Gastrocnemius medialis (tissue), 4 donors: ENCODE measurements around the gene HABP2. TPM values are rescaled to one million over a fixed set of nuclear protein-coding genes. Genes with fewer than 3 reads are reported as not detected.

Experiments
- ATAC-seq, 2 donors: fragments of 150-250 bp; one replicate each; pipeline ENCODE4 v1.9.1; 2016
- DNase-seq, 2 donors: peaks; one replicate each; pipeline ENCODE4 v3.0.0-alpha.2; 2019
- H3K27ac ChIP-seq, 4 donors: fragments of 200-600 bp; sonication (generic); 1 replicate in 1 of 4; 2 replicates in 3 of 4; pipeline ENCODE4 v1.5.1; 2016 to 2018; ENCODE audit warnings: mild to moderate bottlenecking in 2 of 4, moderate library complexity in 1 of 4
- H3K27me3 ChIP-seq, 3 donors: fragments of 200-600 bp; sonication (generic) in 2 of 3; 1 replicate in 1 of 3; 2 replicates in 2 of 3; pipeline versions ENCODE4 v1.5.1 to v1.6.0; 2016 to 2019; ENCODE audit warnings: mild to moderate bottlenecking in 1 of 3, moderate library complexity in 1 of 3
- H3K36me3 ChIP-seq, 2 donors: fragments of 200-600 bp; sonication (generic) in 1 of 2; one replicate each; pipeline ENCODE4 v1.5.1; 2017 to 2018
- H3K4me1 ChIP-seq, 2 donors: fragments of 200-600 bp; sonication (generic) in 1 of 2; one replicate each; pipeline ENCODE4 v1.5.1; 2016 to 2017; ENCODE audit warnings: mild to moderate bottlenecking in 2 of 2
- H3K4me3 ChIP-seq, 4 donors: fragments of 200-600 bp; sonication (generic) in 3 of 4; 1 replicate in 1 of 4; 2 replicates in 3 of 4; pipeline ENCODE4 v1.5.1; 2016 to 2019; ENCODE audit warnings: mild to moderate bottlenecking in 2 of 4
- H3K9me3 ChIP-seq, 3 donors: fragments of 200-600 bp; sonication (generic) in 2 of 3; 1 replicate in 1 of 3; 2 replicates in 2 of 3; pipeline ENCODE4 v1.5.1; 2016 to 2019
- POLR2A ChIP-seq, 2 donors: fragments of 450-650 bp; IDR thresholded peaks; one replicate each; pipeline ENCODE4 v1.6.1; 2017; ENCODE audit warnings: antibody characterized with exemption in 2 of 2, mild to moderate bottlenecking in 2 of 2, moderate library complexity in 2 of 2
- in situ Hi-C, 4 donors: fragments of 200-750 bp; cut with MboI; loops; one replicate each; pipeline versions ENCODE4 v1.15.0 to v1.8.0; 2017; ENCODE audit warnings: low sequenced_read_pairs in 4 of 4
- intact Hi-C: fragments of 100-400 bp; cut with DNase I; formaldehyde crosslinking; loops from one replicate; pipeline ENCODE4 v1.15.1; 2023; ENCODE audit warnings: low total_unique reads
- total RNA-seq, 4 donors: library from RNA; depleted of rRNA; stranded (reverse); fragments of >200 nt; gene quantifications; one replicate each; pipeline versions ENCODE4 v1.1.0 to v1.2.3, GENCODE V29; 2016
- TF ChIP-seq, protein P1 (sequence below), 5 experiments: fragments of 450-650 bp in 3 of 5; fragments of 200-600 bp in 2 of 5; sonication (generic) in 2 of 5; IDR thresholded peaks in 4 of 5; conservative IDR thresholded peaks in 1 of 5; 1 replicate in 4 of 5; 2 replicates in 1 of 5; pipeline ENCODE4 v1.5.1; 2016 to 2019; ENCODE audit warnings: antibody characterized with exemption in 5 of 5, mild to moderate bottlenecking in 3 of 5, moderate library complexity in 3 of 5

Gene HABP2
- total RNA-seq, 4 donors from 2014 or later = 0.26 to 0.60 TPM; not detected in 2

DNA sequence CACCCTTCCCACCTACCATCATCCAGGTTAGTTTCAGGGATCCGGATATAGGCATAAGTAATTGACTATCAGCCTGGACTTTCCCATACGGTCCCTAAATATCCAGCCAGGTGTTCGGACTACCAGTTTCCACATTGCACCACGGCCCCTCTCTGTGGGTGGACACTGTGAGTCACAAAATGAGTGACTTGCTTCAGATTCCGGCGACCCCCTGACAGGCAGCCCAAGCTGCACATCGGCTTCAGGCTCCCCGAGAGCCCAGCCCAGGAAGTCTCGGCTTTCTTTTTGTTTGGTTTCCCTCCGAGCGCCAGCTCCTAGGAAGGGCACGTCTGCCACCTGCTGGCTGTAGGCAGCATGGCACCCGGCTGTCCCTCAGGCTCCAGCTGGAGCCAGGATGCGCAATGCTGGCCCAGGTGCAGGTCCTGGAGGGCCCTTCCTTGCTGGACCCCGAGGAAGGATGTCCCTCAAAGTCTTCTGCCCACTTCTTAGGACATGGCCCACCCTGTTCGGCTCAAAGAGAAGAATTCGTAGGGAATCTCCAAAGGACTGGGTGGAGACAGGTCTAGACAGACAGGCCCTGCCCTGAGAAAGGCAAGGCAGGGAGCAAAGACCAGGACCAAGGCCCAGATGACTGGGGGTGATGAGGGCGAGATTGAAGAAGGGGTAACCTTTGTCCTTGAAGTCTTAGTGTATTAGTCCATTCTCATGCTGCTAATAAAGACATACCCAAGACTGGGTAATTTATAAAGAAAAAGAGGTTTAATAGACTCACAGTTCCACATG lies 10.6 kb downstream of the HABP2 start:
- in situ Hi-C loops = no loop called here
- intact Hi-C loops = loop anchor here (1.0 kb wide), 1 partner anchor 42 kb away; no protein-coding TSS in a partner anchor
- ATAC-seq = peak; percentile 75 to 86
- H3K9me3 ChIP-seq = no peaks in the 10 kb centered on the region
- no peak overlapping the region for H3K27ac ChIP-seq
- peak; percentile 51 to 66 for DNase-seq
- peak overlapping the region; percentile 28 to 49 (median 40) for H3K4me3 ChIP-seq
- no peaks in the 10 kb centered on the region for H3K36me3 ChIP-seq
- peaks cover 5 to 7% of the 10 kb centered on the region in 2 donors for H3K4me1 ChIP-seq
- H3K27me3 ChIP-seq = no peaks in the 10 kb centered on the region
- TF ChIP-seq POLR2A (IDR thresholded peaks at IDR 0.05) = no peak
- TF ChIP-seq, protein P1, sequence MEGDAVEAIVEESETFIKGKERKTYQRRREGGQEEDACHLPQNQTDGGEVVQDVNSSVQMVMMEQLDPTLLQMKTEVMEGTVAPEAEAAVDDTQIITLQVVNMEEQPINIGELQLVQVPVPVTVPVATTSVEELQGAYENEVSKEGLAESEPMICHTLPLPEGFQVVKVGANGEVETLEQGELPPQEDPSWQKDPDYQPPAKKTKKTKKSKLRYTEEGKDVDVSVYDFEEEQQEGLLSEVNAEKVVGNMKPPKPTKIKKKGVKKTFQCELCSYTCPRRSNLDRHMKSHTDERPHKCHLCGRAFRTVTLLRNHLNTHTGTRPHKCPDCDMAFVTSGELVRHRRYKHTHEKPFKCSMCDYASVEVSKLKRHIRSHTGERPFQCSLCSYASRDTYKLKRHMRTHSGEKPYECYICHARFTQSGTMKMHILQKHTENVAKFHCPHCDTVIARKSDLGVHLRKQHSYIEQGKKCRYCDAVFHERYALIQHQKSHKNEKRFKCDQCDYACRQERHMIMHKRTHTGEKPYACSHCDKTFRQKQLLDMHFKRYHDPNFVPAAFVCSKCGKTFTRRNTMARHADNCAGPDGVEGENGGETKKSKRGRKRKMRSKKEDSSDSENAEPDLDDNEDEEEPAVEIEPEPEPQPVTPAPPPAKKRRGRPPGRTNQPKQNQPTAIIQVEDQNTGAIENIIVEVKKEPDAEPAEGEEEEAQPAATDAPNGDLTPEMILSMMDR (IDR thresholded peaks at IDR 0.05 in 4 of 5, conservative IDR thresholded peaks at IDR 0.05 in 1 of 5) = peak; percentile 94 to 99 (median 96)

GRCh38 chr10:113565364-113565763 lies 12.5 kb downstream of the HABP2 start:
- intact Hi-C loops (no loop called here), in situ Hi-C loops (no loop called here)
- H3K4me1 ChIP-seq = peaks cover 11 to 19% of the 10 kb centered on the region in 2 donors
- DNase-seq (no peak), ATAC-seq (peak in 1 of 2 donors; percentile 48)
- peak overlapping the region in 2 of 4 donors; percentile 9 to 68 for H3K27ac ChIP-seq
- no peak for TF ChIP-seq POLR2A (IDR thresholded peaks at IDR 0.05)
- TF ChIP-seq, protein P1 (IDR thresholded peaks at IDR 0.05 in 4 of 5, conservative IDR thresholded peaks at IDR 0.05 in 1 of 5) = no peak
- no peaks in the 10 kb centered on the region for H3K9me3 ChIP-seq
- no peaks in the 10 kb centered on the region for H3K36me3 ChIP-seq
- H3K27me3 ChIP-seq = no peaks in the 10 kb centered on the region
- no peak overlapping the region for H3K4me3 ChIP-seq

DNA sequence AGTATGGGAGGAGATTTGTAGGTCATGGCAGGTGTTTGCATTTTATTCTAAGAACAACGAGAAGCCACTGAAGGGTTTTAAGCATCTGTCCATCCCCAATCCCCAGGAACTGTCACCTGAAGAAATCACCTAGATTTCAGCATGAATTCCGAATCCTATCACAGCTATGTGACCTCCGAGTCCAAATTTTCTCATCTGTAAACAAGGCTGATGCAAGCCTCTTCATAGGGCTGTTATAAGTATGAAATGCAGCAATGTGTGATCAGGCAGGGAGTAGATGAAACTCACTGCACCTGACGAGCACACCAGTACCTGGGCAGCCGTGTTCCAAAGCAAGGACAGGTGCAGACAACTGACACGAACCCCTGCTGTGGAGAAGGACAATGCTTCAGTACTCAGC lies 14.0 kb downstream of the HABP2 start:
- H3K36me3 ChIP-seq = no peaks in the 10 kb centered on the region
- no peaks in the 10 kb centered on the region for H3K9me3 ChIP-seq
- no peak overlapping the region for H3K27ac ChIP-seq
- H3K27me3 ChIP-seq = no peaks in the 10 kb centered on the region
- no peak overlapping the region for H3K4me3 ChIP-seq
- no peak for ATAC-seq
- no peak for DNase-seq
- peaks cover 13 to 29% of the 10 kb centered on the region in 2 donors for H3K4me1 ChIP-seq
- in situ Hi-C loops = no loop called here
- no peak for TF ChIP-seq POLR2A (IDR thresholded peaks at IDR 0.05)
- TF ChIP-seq, protein P1 (IDR thresholded peaks at IDR 0.05 in 4 of 5, conservative IDR thresholded peaks at IDR 0.05 in 1 of 5) = no peak
- intact Hi-C loops = no loop called here

GRCh38 chr10:113569576-113569975 lies 16.7 kb downstream of the HABP2 start:
- ATAC-seq = peak; percentile 65 to 88
- Histone ChIP-seq H3K4me3 (no peak overlapping the region), H3K4me1 (peaks cover 24 to 41% of the 10 kb centered on the region in 2 donors), H3K9me3 (no peaks in the 10 kb centered on the region), H3K27me3 (no peaks in the 10 kb centered on the region), H3K27ac (peak overlapping the region; percentile 56 to 65 (median 58)), H3K36me3 (no peaks in the 10 kb centered on the region)
- in situ Hi-C loops = no loop called here
- no peak for TF ChIP-seq POLR2A (IDR thresholded peaks at IDR 0.05)
- TF ChIP-seq, protein P1 (IDR thresholded peaks at IDR 0.05 in 4 of 5, conservative IDR thresholded peaks at IDR 0.05 in 1 of 5) = no peak
- intact Hi-C loops = no loop called here
- peak; percentile 55 to 80 for DNase-seq
